Neural cell (in vitro differentiated cells): ENCODE data around the gene FUNDC2.

Source experiments
- EP300 ChIP-seq: fragments of 450-650 bp; conservative IDR thresholded peaks from 2 replicates; pipeline ENCODE4 v1.6.1; 2014; ENCODE audit warnings: antibody characterized with exemption, mild to moderate bottlenecking, moderate library complexity; ENCODE audit not compliant: poor library complexity, severe bottlenecking
- EZH2 ChIP-seq: fragments of 200-600, 300-800 bp; shearing (Covaris generic), sonication (generic); IDR thresholded peaks from 2 replicates; pipeline ENCODE4 v1.6.1; 2014; ENCODE audit warnings: antibody characterized with exemption, low read length, borderline replicate concordance, mild to moderate bottlenecking; ENCODE audit not compliant: insufficient read depth, poor library complexity, severe bottlenecking
- POLR2AphosphoS5 ChIP-seq: IDR thresholded peaks from 2 replicates; pipeline ENCODE4 v1.6.1; 2012
- TF ChIP-seq, protein P1 (sequence below): fragments of 450-650 bp; IDR thresholded peaks from 2 replicates; pipeline ENCODE4 v1.5.1; 2014; ENCODE audit warnings: antibody characterized with exemption, mild to moderate bottlenecking, moderate library complexity; ENCODE audit not compliant: poor library complexity, severe bottlenecking
- TF ChIP-seq, protein P2 (sequence below): IDR thresholded peaks from 2 replicates; pipeline ENCODE4 v1.6.1; 2012; ENCODE audit warnings: borderline replicate concordance

DNA sequence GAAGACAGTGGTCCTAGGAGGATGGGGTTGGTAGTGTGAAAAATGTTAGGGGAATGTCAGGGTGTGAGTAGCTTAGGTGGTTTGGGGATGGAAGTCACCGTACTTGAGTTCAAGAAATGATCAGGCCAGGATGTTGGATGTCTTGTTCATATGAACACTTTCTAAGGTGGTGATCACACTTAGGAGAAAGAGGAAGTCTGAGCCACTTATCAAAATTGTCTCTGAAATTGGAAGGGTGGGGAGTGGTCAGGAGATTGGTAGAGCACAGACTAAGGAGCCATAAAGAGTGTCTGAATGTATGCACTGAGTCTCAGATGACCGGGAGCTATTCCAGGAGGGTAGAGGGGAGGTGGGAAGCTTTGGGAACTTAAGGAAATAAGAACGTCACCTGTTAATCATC, 27.0 kb downstream of the FUNDC2 start:
- TF ChIP-seq, protein P1, sequence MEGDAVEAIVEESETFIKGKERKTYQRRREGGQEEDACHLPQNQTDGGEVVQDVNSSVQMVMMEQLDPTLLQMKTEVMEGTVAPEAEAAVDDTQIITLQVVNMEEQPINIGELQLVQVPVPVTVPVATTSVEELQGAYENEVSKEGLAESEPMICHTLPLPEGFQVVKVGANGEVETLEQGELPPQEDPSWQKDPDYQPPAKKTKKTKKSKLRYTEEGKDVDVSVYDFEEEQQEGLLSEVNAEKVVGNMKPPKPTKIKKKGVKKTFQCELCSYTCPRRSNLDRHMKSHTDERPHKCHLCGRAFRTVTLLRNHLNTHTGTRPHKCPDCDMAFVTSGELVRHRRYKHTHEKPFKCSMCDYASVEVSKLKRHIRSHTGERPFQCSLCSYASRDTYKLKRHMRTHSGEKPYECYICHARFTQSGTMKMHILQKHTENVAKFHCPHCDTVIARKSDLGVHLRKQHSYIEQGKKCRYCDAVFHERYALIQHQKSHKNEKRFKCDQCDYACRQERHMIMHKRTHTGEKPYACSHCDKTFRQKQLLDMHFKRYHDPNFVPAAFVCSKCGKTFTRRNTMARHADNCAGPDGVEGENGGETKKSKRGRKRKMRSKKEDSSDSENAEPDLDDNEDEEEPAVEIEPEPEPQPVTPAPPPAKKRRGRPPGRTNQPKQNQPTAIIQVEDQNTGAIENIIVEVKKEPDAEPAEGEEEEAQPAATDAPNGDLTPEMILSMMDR, result no peak
- no peak for TF ChIP-seq EP300
- no peak for TF ChIP-seq EZH2
- TF ChIP-seq POLR2AphosphoS5, result no peak
- TF ChIP-seq, protein P2, sequence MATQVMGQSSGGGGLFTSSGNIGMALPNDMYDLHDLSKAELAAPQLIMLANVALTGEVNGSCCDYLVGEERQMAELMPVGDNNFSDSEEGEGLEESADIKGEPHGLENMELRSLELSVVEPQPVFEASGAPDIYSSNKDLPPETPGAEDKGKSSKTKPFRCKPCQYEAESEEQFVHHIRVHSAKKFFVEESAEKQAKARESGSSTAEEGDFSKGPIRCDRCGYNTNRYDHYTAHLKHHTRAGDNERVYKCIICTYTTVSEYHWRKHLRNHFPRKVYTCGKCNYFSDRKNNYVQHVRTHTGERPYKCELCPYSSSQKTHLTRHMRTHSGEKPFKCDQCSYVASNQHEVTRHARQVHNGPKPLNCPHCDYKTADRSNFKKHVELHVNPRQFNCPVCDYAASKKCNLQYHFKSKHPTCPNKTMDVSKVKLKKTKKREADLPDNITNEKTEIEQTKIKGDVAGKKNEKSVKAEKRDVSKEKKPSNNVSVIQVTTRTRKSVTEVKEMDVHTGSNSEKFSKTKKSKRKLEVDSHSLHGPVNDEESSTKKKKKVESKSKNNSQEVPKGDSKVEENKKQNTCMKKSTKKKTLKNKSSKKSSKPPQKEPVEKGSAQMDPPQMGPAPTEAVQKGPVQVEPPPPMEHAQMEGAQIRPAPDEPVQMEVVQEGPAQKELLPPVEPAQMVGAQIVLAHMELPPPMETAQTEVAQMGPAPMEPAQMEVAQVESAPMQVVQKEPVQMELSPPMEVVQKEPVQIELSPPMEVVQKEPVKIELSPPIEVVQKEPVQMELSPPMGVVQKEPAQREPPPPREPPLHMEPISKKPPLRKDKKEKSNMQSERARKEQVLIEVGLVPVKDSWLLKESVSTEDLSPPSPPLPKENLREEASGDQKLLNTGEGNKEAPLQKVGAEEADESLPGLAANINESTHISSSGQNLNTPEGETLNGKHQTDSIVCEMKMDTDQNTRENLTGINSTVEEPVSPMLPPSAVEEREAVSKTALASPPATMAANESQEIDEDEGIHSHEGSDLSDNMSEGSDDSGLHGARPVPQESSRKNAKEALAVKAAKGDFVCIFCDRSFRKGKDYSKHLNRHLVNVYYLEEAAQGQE, result no peak
